Uterus (tissue), 4 donors: Measurements from ENCODE around the gene C19orf38. TPM values are rescaled to one million over a fixed set of nuclear protein-coding genes. Genes with fewer than 3 reads are reported as not detected.

Source experiments
- DNase-seq, 2 donors: peaks; one replicate each; pipeline ENCODE4 v3.0.0-alpha.2; 2019 to 2020
- H3K27ac ChIP-seq, 2 donors: fragments of 200-600 bp; sonication (generic); 1 replicate in 1 of 2; 2 replicates in 1 of 2; pipeline ENCODE4 v1.5.1; 2016 to 2018
- H3K27me3 ChIP-seq, 2 donors: fragments of 200-600 bp; sonication (generic); one replicate each; pipeline ENCODE4 v1.5.1; 2018 to 2019; ENCODE audit warnings: control low read depth in 1 of 2
- H3K36me3 ChIP-seq, 2 donors: fragments of 200-600 bp; sonication (generic); one replicate each; pipeline ENCODE4 v1.5.1; 2019; ENCODE audit warnings: control low read depth in 1 of 2
- H3K4me1 ChIP-seq, 2 donors: fragments of 200-600 bp; sonication (generic); one replicate each; pipeline ENCODE4 v1.5.1; 2018 to 2019; ENCODE audit warnings: control low read depth in 1 of 2
- H3K4me3 ChIP-seq, 2 donors: fragments of 200-600 bp; sonication (generic); 1 replicate in 1 of 2; 2 replicates in 1 of 2; pipeline ENCODE4 v1.5.1; 2018 to 2019; ENCODE audit warnings: mild to moderate bottlenecking in 1 of 2
- H3K9me3 ChIP-seq, 2 donors: fragments of 200-600 bp; sonication (generic); one replicate each; pipeline ENCODE4 v1.5.1; 2019; ENCODE audit warnings: control low read depth in 1 of 2
- CTCF ChIP-seq, 4 experiments: fragments of 200-600 bp in 2 of 4; fragments of 450-650 bp in 2 of 4; sonication (generic) in 2 of 4; IDR thresholded peaks; one replicate each; pipeline ENCODE4 v1.5.1; 2016 to 2019; ENCODE audit warnings: antibody characterized with exemption in 4 of 4, mild to moderate bottlenecking in 2 of 4, moderate library complexity in 1 of 4
- POLR2A ChIP-seq, 2 donors: fragments of 450-650 bp; IDR thresholded peaks; one replicate each; pipeline ENCODE4 v1.6.1; 2016; ENCODE audit warnings: antibody characterized with exemption in 2 of 2, mild to moderate bottlenecking in 1 of 2, moderate library complexity in 1 of 2
- intact Hi-C: fragments of 100-400 bp; cut with DNase I; formaldehyde crosslinking; loops from one replicate; pipeline ENCODE4 v1.15.1; 2023; ENCODE audit warnings: low total_unique reads
- total RNA-seq, 4 donors: library from RNA; depleted of rRNA in 3 of 4; stranded (reverse); fragments of >200 nt in 3 of 4; gene quantifications; one replicate each; pipeline versions ENCODE4 v1.1.0 to v1.2.4, GENCODE V29; 2014 to 2023
- donor health status: DM: yes; HTN: yes; CAD: no.

C19orf38 gene
- total RNA-seq, 4 donors from 2014 or later = 2.7 to 25.9 TPM; not detected in 2

- DNase-seq = no peak
- Histone ChIP-seq H3K27me3 (no peaks in the 10 kb centered on the region), H3K4me1 (peaks cover 0 to 8% of the 10 kb centered on the region in 2 donors), H3K9me3 (no peaks in the 10 kb centered on the region), H3K36me3 (no peaks in the 10 kb centered on the region), H3K4me3 (no peak overlapping the region), H3K27ac (peak overlapping the region in 1 of 2 donors; percentile 39)
- intact Hi-C loops = no loop called here
- TF ChIP-seq POLR2A (IDR thresholded peaks at IDR 0.05) (no peak), CTCF (IDR thresholded peaks at IDR 0.05) (no peak)
Measured at GRCh38 chr19:10812196-10812595, 36.0 kb upstream of the C19orf38 start.

- Histone ChIP-seq H3K27me3 (no peaks in the 10 kb centered on the region), H3K9me3 (no peaks in the 10 kb centered on the region), H3K27ac (peak overlapping the region; percentile 39 to 64), H3K4me3 (no peak overlapping the region), H3K4me1 (peaks cover 0 to 8% of the 10 kb centered on the region in 2 donors), H3K36me3 (no peaks in the 10 kb centered on the region)
- peak; percentile 64 to 66 for DNase-seq
- TF ChIP-seq CTCF (IDR thresholded peaks at IDR 0.05) (no peak), POLR2A (IDR thresholded peaks at IDR 0.05) (no peak)
- intact Hi-C loops = no loop called here
Measured at GRCh38 chr19:10812902-10813404, 35.3 kb upstream of the C19orf38 start.

- Histone ChIP-seq H3K36me3 (no peaks in the 10 kb centered on the region), H3K4me1 (peaks cover 0 to 8% of the 10 kb centered on the region in 2 donors), H3K27me3 (no peaks in the 10 kb centered on the region), H3K4me3 (no peak overlapping the region), H3K27ac (peak overlapping the region in 1 of 2 donors; percentile 84), H3K9me3 (no peaks in the 10 kb centered on the region)
- TF ChIP-seq CTCF (IDR thresholded peaks at IDR 0.05) (no peak), POLR2A (IDR thresholded peaks at IDR 0.05) (no peak)
- intact Hi-C loops = no loop called here
- no peak for DNase-seq
Measured at GRCh38 chr19:10815007-10815536, 33.1 kb upstream of the C19orf38 start.

- Histone ChIP-seq H3K27ac (peak overlapping the region; percentile 84 to 89), H3K27me3 (no peaks in the 10 kb centered on the region), H3K36me3 (no peaks in the 10 kb centered on the region), H3K9me3 (no peaks in the 10 kb centered on the region), H3K4me1 (peaks cover 0 to 8% of the 10 kb centered on the region in 2 donors), H3K4me3 (peak overlapping the region; percentile 34 to 37)
- DNase-seq = no peak
- intact Hi-C loops = no loop called here
- no peak for TF ChIP-seq CTCF (IDR thresholded peaks at IDR 0.05)
- TF ChIP-seq POLR2A (IDR thresholded peaks at IDR 0.05) = no peak
Measured at GRCh38 chr19:10815969-10816644, 32.1 kb upstream of the C19orf38 start.

GRCh38 chr19:10816691-10817090 is 31.5 kb upstream of the C19orf38 start:
- TF ChIP-seq POLR2A (IDR thresholded peaks at IDR 0.05) (no peak), CTCF (IDR thresholded peaks at IDR 0.05) (no peak)
- peak overlapping the region; percentile 84 to 89 for H3K27ac ChIP-seq
- H3K36me3 ChIP-seq = no peaks in the 10 kb centered on the region
- H3K4me1 ChIP-seq = peaks cover 0 to 8% of the 10 kb centered on the region in 2 donors
- peak overlapping the region; percentile 34 to 37 for H3K4me3 ChIP-seq
- H3K27me3 ChIP-seq = no peaks in the 10 kb centered on the region
- H3K9me3 ChIP-seq = no peaks in the 10 kb centered on the region
- no peak for DNase-seq
- intact Hi-C loops = no loop called here
